Transverse colon (tissue), 4 donors: ENCODE measurements around the gene MEGF11. TPM values are rescaled to one million over a fixed set of nuclear protein-coding genes. Genes with fewer than 3 reads are reported as not detected.

ENCODE experiments used
- DNase-seq: peaks from one replicate; pipeline ENCODE4 v3.0.0-alpha.2; 2019
- H3K27ac ChIP-seq, 4 donors: fragments of 200-600 bp; sonication (generic); 2 replicates each; pipeline ENCODE4 v1.5.1; 2016 to 2018; ENCODE audit warnings: inconsistent platforms in 4 of 4
- H3K27me3 ChIP-seq: fragments of 200-600 bp; sonication (generic); 2 replicates; pipeline ENCODE4 v1.5.1; 2017; ENCODE audit warnings: inconsistent platforms
- H3K36me3 ChIP-seq, 4 donors: fragments of 200-600 bp; sonication (generic); 2 replicates each; pipeline ENCODE4 v1.5.1; 2017 to 2019; ENCODE audit warnings: inconsistent platforms in 4 of 4
- H3K4me1 ChIP-seq, 4 donors: fragments of 200-600 bp; sonication (generic); 2 replicates each; pipeline ENCODE4 v1.5.1; 2017 to 2020; ENCODE audit warnings: inconsistent platforms in 4 of 4
- H3K4me3 ChIP-seq, 4 donors: fragments of 200-600 bp; sonication (generic); 1 replicate in 1 of 4; 2 replicates in 3 of 4; pipeline versions ENCODE4 v1.5.1 to v1.6.1; 2017 to 2019; ENCODE audit warnings: inconsistent platforms in 4 of 4
- H3K9me3 ChIP-seq, 2 donors: fragments of 200-600 bp; sonication (generic); 2 replicates each; pipeline ENCODE4 v1.5.1; 2017 to 2019; ENCODE audit warnings: inconsistent platforms in 2 of 2
- CTCF ChIP-seq, 5 experiments: fragments of 200-600 bp in 3 of 5; fragments of 450-650 bp in 2 of 5; sonication (generic) in 3 of 5; IDR thresholded peaks; 1 replicate in 2 of 5; 2 replicates in 3 of 5; pipeline ENCODE4 v1.5.1; 2016 to 2017; ENCODE audit warnings: antibody characterized with exemption in 5 of 5, inconsistent platforms in 3 of 5, mild to moderate bottlenecking in 2 of 5, moderate library complexity in 1 of 5
- EP300 ChIP-seq: sonication (generic); formaldehyde crosslinking; IDR thresholded peaks from one replicate; pipeline ENCODE4 v1.6.1; 2017; ENCODE audit warnings: antibody characterized with exemption, low read depth
- POLR2A ChIP-seq: fragments of 450-650 bp; IDR thresholded peaks from one replicate; pipeline ENCODE4 v1.6.1; 2016; ENCODE audit warnings: antibody characterized with exemption, mild to moderate bottlenecking, moderate library complexity
- POLR2AphosphoS5 ChIP-seq, 3 donors: sonication (generic); formaldehyde crosslinking; IDR thresholded peaks; one replicate each; pipeline ENCODE4 v1.6.1; 2016; ENCODE audit warnings: antibody characterized with exemption in 3 of 3
- WGBS, 2 donors: methylation state at CpG; one replicate each; pipeline ENCODE4 v1.1.5; 2018; ENCODE audit warnings: low coverage in 1 of 2; 5-methylcytosine and 5-hydroxymethylcytosine counted together
- in situ Hi-C, 4 donors: fragments of 200-750 bp; cut with MboI; loops; one replicate each; pipeline versions ENCODE4 v1.15.0 to v1.15.1; 2017; ENCODE audit warnings: low sequenced_read_pairs in 3 of 4, low pct_ligation_motif_present in 1 of 4, low pct_unique_long_range_greater_than_20kb in 1 of 4
- intact Hi-C: fragments of 100-400 bp; cut with DNase I; formaldehyde crosslinking; loops from one replicate; pipeline ENCODE4 v1.15.1; 2023; ENCODE audit warnings: low total_unique reads
- total RNA-seq, 4 donors: library from RNA; depleted of rRNA; stranded (reverse); fragments of >200 nt; gene quantifications; one replicate each; pipeline ENCODE4 v1.1.0, GENCODE V29; 2016

MEGF11 gene
- total RNA-seq, 4 donors from 2014 or later: 0.16 TPM; not detected in 3

- no peaks in the 10 kb centered on the region for H3K36me3 ChIP-seq
- in situ Hi-C loops: no loop called here
- no peaks in the 10 kb centered on the region for H3K4me1 ChIP-seq
- H3K27ac ChIP-seq: no peak overlapping the region
- WGBS, 2 donors: 74 to 80% methylated on average over 5 to 11 of the region's 11 CpGs
- H3K27me3 ChIP-seq: no peaks in the 10 kb centered on the region
- no peak for TF ChIP-seq EP300
- TF ChIP-seq POLR2A: no peak
- no peak for TF ChIP-seq POLR2AphosphoS5 (IDR thresholded peaks at IDR 0.05)
- DNase-seq: no peak
- intact Hi-C loops: no loop called here
- H3K4me3 ChIP-seq: no peak overlapping the region
- H3K9me3 ChIP-seq: no peaks in the 10 kb centered on the region
Observed at GRCh38 chr15:66019368-66019767, 234.2 kb downstream of the MEGF11 start.

GRCh38 chr15:66018488-66018797 is 235.1 kb downstream of the MEGF11 start:
- no peaks in the 10 kb centered on the region for H3K36me3 ChIP-seq
- H3K27me3 ChIP-seq: no peaks in the 10 kb centered on the region
- no peak overlapping the region for H3K27ac ChIP-seq
- intact Hi-C loops (no loop called here), in situ Hi-C loops (no loop called here)
- no peak for DNase-seq
- no peaks in the 10 kb centered on the region for H3K9me3 ChIP-seq
- no peak overlapping the region for H3K4me3 ChIP-seq
- H3K4me1 ChIP-seq: no peaks in the 10 kb centered on the region
- TF ChIP-seq CTCF (IDR thresholded peaks at IDR 0.05) (no peak), EP300 (no peak), POLR2AphosphoS5 (IDR thresholded peaks at IDR 0.05) (no peak), POLR2A (no peak)
- 86 to 93% methylated on average over 4 to 8 of the region's 8 CpGs for WGBS, 2 donors

- WGBS, 2 donors: 74% methylated on average over 10 of the region's 10 CpGs; no CpG with 5 or more reads in 1 of the 2 donors
- intact Hi-C loops (no loop called here), in situ Hi-C loops (no loop called here)
- Histone ChIP-seq H3K27me3 (no peaks in the 10 kb centered on the region), H3K27ac (no peak overlapping the region), H3K9me3 (no peaks in the 10 kb centered on the region), H3K36me3 (no peaks in the 10 kb centered on the region), H3K4me3 (no peak overlapping the region), H3K4me1 (no peaks in the 10 kb centered on the region)
- TF ChIP-seq POLR2AphosphoS5 (IDR thresholded peaks at IDR 0.05) (no peak), POLR2A (no peak), EP300 (no peak), CTCF (IDR thresholded peaks at IDR 0.05) (no peak)
- no peak for DNase-seq
Observed at GRCh38 chr15:66017792-66018487, 235.6 kb downstream of the MEGF11 start.

GRCh38 chr15:66017000-66017399 is 236.6 kb downstream of the MEGF11 start:
- Histone ChIP-seq H3K36me3 (no peaks in the 10 kb centered on the region), H3K27me3 (no peaks in the 10 kb centered on the region), H3K4me1 (no peaks in the 10 kb centered on the region), H3K4me3 (no peak overlapping the region), H3K9me3 (no peaks in the 10 kb centered on the region), H3K27ac (no peak overlapping the region)
- no peak for DNase-seq
- 82 to 92% methylated on average over 2 to 7 of the region's 7 CpGs for WGBS, 2 donors
- TF ChIP-seq CTCF (IDR thresholded peaks at IDR 0.05) (no peak), POLR2AphosphoS5 (IDR thresholded peaks at IDR 0.05) (no peak), POLR2A (no peak), EP300 (no peak)
- intact Hi-C loops (no loop called here), in situ Hi-C loops (no loop called here)

- no peak for DNase-seq
- intact Hi-C loops (no loop called here), in situ Hi-C loops (no loop called here)
- TF ChIP-seq POLR2A (no peak), EP300 (no peak), POLR2AphosphoS5 (IDR thresholded peaks at IDR 0.05) (no peak), CTCF (IDR thresholded peaks at IDR 0.05) (no peak)
- 41 to 58% methylated on average over 3 to 5 of the region's 5 CpGs for WGBS, 2 donors
- Histone ChIP-seq H3K36me3 (no peaks in the 10 kb centered on the region), H3K4me1 (no peaks in the 10 kb centered on the region), H3K27ac (no peak overlapping the region), H3K9me3 (no peaks in the 10 kb centered on the region), H3K4me3 (no peak overlapping the region), H3K27me3 (no peaks in the 10 kb centered on the region)
Observed at GRCh38 chr15:66016199-66016598, 237.4 kb downstream of the MEGF11 start.
